ENCODE measurements around the gene HOXA3. TPM values are rescaled to one million over a fixed set of nuclear protein-coding genes. Genes with fewer than 3 reads are reported as not detected.

Gene HOXA3
- total RNA-seq, 1 donor, result 3.5 TPM

DNA sequence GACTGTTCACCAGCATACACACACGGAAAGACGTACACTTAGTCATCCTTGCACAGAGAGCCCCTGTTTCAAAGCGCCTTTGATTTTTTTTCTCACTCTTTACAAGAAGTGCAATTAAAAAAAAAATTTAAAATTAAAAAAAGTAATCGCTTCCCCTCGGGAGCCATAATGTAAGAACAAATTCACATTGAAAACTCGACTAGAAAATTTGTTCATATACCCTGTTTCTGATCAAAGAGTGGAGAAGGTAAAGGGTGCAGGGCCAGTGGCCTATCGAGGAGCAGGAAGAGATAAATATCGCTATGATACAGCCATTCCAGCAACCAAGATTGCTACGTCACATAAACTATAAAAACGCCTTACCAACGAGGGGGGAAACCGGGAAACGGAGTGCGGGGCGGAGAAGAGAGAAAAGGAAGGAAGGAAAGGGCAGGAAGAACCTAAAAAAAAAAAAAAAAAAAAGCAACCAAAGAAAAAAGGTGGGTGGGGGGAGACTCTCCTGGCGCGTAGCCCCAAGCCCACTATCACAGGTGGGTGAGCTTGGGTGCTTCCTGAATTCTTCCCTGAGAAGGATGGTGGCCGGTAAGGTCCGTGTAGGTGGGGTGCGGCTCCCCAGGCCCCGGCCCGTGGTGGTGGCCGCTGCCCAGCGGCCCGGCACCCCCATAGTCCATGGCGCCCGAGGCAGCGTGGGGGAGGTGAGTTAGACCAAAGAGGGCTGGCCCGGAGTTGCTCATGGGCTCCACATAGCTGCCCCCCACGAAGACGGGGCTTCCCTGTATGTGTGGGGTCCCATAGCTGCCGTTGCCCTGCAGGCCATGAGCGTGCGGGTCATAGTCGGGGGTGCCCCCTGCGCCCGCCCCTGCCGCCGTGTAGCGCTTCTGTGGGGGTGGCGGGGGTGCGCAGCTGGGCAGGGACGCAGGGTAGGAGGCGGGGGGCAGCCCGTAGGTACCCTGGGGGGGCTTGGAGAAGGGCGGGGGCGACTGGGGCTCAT, 44.7 kb downstream of the HOXA3 start:
- DNase-seq (ENCODE audit: low read depth), result peak; percentile 72
- H3K4me3 ChIP-seq (ENCODE audit: low read depth, low read length), result peak overlapping the region; percentile 55
- TF ChIP-seq, protein P1, sequence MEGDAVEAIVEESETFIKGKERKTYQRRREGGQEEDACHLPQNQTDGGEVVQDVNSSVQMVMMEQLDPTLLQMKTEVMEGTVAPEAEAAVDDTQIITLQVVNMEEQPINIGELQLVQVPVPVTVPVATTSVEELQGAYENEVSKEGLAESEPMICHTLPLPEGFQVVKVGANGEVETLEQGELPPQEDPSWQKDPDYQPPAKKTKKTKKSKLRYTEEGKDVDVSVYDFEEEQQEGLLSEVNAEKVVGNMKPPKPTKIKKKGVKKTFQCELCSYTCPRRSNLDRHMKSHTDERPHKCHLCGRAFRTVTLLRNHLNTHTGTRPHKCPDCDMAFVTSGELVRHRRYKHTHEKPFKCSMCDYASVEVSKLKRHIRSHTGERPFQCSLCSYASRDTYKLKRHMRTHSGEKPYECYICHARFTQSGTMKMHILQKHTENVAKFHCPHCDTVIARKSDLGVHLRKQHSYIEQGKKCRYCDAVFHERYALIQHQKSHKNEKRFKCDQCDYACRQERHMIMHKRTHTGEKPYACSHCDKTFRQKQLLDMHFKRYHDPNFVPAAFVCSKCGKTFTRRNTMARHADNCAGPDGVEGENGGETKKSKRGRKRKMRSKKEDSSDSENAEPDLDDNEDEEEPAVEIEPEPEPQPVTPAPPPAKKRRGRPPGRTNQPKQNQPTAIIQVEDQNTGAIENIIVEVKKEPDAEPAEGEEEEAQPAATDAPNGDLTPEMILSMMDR (IDR thresholded peaks at IDR 0.05; ENCODE audit: insufficient read depth, low read length), result no peak

DNA sequence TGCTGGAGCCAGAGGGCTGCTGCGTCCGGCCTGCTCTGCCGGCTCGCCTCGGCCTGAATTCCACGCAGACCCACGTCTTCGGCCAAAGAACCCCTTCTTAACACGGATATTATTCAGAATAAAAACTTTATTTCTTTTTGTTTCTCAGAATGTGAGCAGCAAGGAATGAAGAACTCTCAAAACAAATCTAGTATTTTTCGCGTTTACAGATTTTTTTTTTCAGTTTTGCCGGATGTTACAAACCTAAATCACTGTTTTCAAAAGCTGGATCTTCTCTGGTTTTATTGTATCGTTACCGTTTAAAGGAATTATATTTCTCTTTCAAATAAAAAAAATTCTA, 45.5 kb downstream of the HOXA3 start:
- TF ChIP-seq, protein P1 (IDR thresholded peaks at IDR 0.05; ENCODE audit: insufficient read depth, low read length), result no peak
- DNase-seq (ENCODE audit: low read depth), result peak; percentile 45
- peak overlapping the region; percentile 58 for H3K4me3 ChIP-seq (ENCODE audit: low read depth, low read length)

DNA sequence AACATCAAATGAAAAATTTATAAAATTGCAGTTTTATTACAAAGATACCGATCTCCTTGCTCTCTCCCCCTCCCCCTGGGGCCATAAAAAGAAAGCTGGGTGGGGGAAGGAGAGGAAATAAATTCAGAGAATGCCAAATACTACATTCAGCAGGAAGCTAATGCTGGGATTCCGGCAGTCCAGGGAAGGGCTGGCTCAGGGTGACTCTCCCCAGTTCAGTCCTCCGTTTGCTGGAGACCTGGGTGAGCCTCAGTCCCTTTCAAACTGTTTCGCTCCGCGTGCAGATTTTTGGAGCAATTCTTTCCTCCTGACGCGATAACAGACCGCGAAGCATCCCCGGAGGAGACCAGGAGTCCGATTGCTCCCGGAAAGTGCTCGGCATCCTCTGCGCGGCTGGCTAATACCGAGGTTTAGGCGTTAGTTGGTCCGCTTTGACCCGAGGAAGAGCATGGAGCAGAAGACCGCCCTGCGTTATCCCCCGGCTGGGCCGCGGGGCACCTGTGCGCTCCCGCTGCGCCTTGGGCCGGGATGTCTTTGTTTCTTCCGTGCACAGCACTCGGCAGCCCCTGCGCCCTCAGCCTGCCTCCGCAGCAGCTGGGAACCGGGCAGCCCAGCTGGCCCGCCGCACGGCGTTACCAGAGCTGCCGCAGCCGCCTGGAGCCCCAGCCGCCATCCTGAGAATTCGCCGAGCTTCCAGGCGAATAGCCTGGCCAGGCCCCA, 46.0 kb downstream of the HOXA3 start:
- peak overlapping the region; percentile 58 for H3K4me3 ChIP-seq (ENCODE audit: low read depth, low read length)
- TF ChIP-seq, protein P1 (IDR thresholded peaks at IDR 0.05; ENCODE audit: insufficient read depth, low read length), result no peak
- peak; percentile 62 for DNase-seq (ENCODE audit: low read depth)

DNA sequence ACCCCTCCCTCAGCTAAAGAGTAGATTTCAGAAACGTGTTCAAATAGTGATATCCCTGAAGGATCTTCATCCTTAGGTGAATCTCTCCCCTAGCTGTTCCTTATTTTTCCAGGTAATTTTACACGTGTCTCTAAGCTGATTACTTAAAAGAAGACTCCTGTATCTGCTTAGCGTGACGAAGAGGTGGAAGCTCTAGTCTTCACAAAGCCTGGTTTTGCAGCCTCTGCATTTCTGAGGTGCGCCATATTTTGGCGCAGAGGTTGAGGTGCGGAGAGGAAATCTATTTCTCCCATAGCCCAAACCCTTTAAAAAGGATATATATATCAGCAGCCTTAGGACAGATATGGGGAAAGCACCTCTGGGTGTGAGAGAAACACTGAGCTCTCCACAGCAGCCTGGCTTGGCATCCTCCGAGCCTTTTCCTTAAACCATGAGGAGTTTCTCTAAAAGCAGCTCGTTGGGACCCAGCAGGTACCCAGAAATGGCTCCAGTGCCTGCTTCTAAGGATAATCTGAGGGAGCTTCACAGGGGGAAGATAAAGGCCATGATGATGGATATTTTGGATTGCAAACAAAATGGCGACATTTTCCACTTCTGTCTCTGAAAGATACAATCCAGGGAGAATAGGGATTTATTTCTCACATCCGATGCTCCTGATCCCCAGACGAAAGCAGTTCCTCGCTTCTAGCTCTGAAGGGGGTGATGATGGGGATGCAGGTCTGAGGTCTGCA, 46.9 kb downstream of the HOXA3 start:
- DNase-seq (ENCODE audit: low read depth), result peak; percentile 44

DNA sequence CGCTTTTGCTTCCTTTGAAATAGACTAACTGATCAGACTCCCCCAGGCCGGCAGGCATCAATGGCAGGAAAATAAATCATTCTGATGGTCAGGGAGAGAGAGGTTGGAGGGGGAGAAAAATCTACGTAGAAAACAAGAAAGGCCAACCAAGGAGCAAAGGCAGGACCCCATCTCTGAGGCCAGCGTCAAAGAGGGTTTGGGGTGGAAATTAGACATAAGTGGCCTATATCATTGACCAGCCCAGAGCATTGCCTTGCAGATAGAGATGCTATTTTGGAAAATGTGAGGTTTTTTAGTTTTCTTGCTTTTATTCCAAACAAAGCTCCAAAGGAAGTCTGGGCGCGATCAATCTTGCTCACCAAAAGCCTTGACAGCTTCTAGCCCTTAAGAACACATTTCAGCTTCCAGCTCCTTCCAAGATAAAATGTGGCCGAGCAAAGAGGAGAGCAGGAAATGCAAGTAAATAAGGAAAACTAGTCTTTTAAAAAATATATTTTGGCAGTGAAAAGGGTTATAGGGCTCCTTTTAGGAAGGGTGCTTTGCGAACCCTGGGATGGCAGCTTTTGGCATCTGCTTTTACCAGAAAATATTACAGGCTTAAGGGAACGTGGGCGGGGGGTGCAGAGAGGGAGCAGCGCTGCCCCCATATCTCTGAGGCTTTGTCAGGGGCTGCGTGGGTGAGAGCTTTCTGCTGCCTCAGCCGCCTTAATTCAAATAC, 47.9 kb downstream of the HOXA3 start:
- H3K4me3 ChIP-seq (ENCODE audit: low read depth, low read length), result peak overlapping the region; percentile 69

More for the DNA sequence above, 46.9 kb downstream of the HOXA3 start:
- TF ChIP-seq, protein P1 (IDR thresholded peaks at IDR 0.05; ENCODE audit: insufficient read depth, low read length), result no peak
- H3K4me3 ChIP-seq (ENCODE audit: low read depth, low read length), result peak overlapping the region; percentile 31

More for the DNA sequence above, 47.9 kb downstream of the HOXA3 start:
- peak; percentile 88 for DNase-seq (ENCODE audit: low read depth)
- TF ChIP-seq, protein P1 (IDR thresholded peaks at IDR 0.05; ENCODE audit: insufficient read depth, low read length), result no peak

Data from fibroblast of the aortic adventitia (primary cell).